ENCODE results near the gene LRRN4.
"Not testable (repeated sequence)": the region's sequence is repeated elsewhere in the genome, so short reads cannot be mapped to it uniquely, and the experiment has no call there.

Gene LRRN4

DNA sequence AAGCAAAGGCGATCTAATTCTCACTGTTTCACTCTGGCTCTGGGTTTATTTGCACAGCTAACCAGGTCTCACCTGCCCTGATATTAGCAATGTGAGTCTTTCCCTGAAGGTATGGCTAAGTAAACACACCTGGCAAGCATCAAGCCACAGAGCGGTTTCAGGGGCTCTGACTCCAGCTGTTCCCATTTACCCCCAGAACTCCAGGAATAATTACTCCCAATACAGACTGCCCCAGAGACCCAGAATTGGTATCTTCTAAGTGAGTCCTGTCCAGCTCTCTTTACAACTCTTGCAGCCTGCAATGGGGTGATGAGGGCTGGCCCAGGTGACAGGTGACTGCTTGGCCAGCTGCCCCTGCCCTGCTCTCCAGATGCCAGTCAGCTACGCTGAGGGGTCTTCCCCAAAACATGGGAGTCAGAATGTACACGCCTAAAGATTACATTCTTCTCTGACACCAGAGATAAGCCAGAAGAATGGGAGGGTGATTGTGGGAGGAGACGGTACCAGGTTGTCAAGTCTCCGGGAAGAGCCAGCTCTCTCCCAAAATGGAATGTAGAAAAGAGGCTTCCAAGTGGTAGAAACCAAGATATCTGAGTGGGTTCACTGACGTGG, 4.9 kb upstream of the LRRN4 start:
- FAIRE-seq: no peak

GRCh38 chr20:6057691-6058090, 3.8 kb upstream of the LRRN4 start:
- FAIRE-seq: no peak

DNA sequence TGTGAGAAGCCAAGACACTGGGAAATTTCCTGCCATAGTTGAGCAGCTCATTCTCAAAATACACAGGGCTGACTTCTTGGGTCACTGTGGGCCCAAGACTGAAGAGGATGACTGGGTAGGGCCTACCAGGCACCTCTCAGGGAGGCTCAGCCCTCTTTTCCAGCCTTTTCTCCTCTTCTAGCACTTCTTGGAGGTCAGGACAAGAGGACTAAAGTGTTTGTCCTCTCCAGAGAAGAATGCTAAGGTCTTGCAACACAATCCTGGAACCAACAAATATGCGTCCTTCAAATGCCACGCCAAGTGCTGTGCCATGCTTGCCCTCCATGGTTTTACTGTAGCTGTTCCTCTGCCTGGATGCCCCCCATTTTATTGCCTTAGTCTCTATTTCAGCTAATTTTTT, 3.3 kb upstream of the LRRN4 start:
- FAIRE-seq: no peak

GRCh38 chr20:6055981-6056569, 2.2 kb upstream of the LRRN4 start:
- no peak for FAIRE-seq

- FAIRE-seq: no peak
Measured at GRCh38 chr20:6055161-6055783, 1.4 kb upstream of the LRRN4 start.

- not testable (repeated sequence) for FAIRE-seq
Measured at GRCh38 chr20:6054689-6055051, 810 bp upstream of the LRRN4 start.

- no peak for FAIRE-seq
Measured at GRCh38 chr20:6053064-6053775, 640 bp downstream of the LRRN4 start.

- no peak for FAIRE-seq
Measured at GRCh38 chr20:6051505-6051904, 2.4 kb downstream of the LRRN4 start.

GRCh38 chr20:6048391-6048790, 5.5 kb downstream of the LRRN4 start:
- FAIRE-seq: no peak

GRCh38 chr20:6046432-6046831, 7.4 kb downstream of the LRRN4 start:
- no peak for FAIRE-seq

- FAIRE-seq: no peak
Measured at GRCh38 chr20:6045566-6045965, 8.3 kb downstream of the LRRN4 start.

GRCh38 chr20:6044115-6044514, 9.7 kb downstream of the LRRN4 start:
- FAIRE-seq: no peak

DNA sequence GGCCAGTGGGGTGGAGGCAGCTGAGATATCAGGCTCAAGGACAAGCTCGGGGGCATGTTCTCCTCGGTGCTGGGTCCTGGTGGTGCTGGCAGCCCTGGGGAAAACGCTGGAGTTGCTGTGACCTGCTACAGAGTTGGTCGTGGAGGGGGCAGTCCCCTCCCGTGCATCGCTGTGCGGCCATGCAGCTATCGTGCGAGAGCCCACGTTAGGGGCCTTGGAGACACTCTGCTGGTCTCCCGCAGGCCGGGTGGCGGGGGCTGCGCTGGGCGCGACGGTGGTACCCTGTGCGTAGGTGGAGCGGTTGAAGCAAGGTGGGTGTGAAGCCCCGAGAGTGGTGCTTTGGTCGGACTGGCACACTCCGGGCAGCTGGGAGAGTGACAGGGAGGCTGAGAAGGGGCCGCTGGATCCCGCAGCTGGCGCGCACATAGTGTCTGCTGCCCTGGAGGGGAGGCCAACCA, 12.0 kb downstream of the LRRN4 start:
- FAIRE-seq: no peak

GRCh38 chr20:6040958-6041807, 12.7 kb downstream of the LRRN4 start:
- FAIRE-seq: no peak

DNA sequence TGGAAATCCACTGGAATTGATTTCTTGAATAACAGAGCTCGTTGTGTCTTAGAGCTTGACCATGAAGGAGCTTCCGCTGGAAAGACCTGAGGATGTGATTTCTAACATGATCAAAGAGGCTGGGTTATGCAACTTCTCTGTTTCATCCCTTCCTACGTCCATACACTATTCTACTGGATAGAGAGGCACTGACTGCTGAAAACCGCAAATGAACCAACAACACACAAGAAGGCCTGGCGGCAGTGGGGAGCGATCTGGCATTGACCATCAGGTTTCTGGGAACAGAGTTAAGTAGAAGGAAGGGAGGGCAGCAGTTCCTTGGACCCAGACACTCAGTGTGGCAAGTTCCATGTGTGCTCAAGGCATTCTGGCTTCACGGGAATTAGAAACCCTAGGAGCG, 13.3 kb downstream of the LRRN4 start:
- no peak for FAIRE-seq

- FAIRE-seq: no peak
Measured at GRCh38 chr20:6039766-6040165, 14.1 kb downstream of the LRRN4 start.

GRCh38 chr20:6038256-6038655, 15.6 kb downstream of the LRRN4 start:
- FAIRE-seq: no peak

GRCh38 chr20:6037082-6037481, 16.8 kb downstream of the LRRN4 start:
- FAIRE-seq: no peak

GRCh38 chr20:6036213-6036612, 17.6 kb downstream of the LRRN4 start:
- no peak for FAIRE-seq

- FAIRE-seq: no peak
Measured at GRCh38 chr20:6034134-6034969, 19.5 kb downstream of the LRRN4 start.

GRCh38 chr20:6032907-6033306, 21.0 kb downstream of the LRRN4 start:
- peak; percentile 74 for FAIRE-seq
